ENCODE results near the gene POLR1A. TPM values are rescaled to one million over a fixed set of nuclear protein-coding genes. Genes with fewer than 3 reads are reported as not detected.

POLR1A gene
- total RNA-seq, 2 donors from 2014 or later, result 17.7 to 19.2 TPM

DNA sequence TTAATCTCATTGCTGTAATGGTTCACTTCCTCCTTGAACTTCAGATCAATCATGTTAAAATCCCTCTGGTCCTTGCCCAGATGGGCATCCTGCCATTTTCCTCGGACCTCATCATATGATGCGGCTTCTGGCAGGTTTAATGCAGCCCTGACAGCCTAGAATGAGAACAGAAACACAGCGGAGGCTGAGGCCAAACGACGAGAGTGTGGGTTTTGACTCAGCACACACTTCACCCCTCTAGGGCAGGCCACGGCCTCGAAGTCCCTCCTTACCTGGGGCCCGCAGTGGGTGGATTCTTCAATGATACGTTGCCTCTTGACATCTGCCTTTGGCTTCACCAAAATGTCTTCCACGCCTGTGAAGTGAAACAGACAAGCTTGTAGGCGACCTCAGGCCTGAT lies 56.8 kb downstream of the POLR1A start:
- H3K4me3 Mint-ChIP-seq, result no peak overlapping the region
- H3K27ac Mint-ChIP-seq, result no peak overlapping the region
- peaks cover 4% of the 10 kb centered on the region for H3K36me3 Mint-ChIP-seq (ENCODE audit: low read depth)
- DNase-seq (no peak), ATAC-seq (no peak)
- no peaks in the 10 kb centered on the region for H3K9me3 ChIP-seq (ENCODE audit: control insufficient read depth, low read length, poor library complexity, severe bottlenecking)
- no peaks in the 10 kb centered on the region for H3K27me3 Mint-ChIP-seq
- H3K4me1 Mint-ChIP-seq, result no peaks in the 10 kb centered on the region

DNA sequence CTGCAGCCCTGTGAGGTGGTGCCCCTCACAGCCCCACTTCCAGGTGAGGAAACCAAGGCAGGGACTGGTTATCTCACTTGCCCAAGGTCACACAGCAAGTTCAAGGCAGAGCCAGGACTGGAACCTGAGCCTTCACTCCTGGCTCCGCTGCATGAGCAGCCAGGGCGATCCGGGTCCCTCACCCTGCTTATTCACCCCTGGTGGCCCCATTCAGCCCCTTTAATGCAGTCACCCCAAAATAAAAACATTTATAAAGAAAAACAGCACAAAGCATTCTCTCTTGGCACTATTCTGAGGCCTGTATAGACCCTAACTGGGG lies 57.3 kb downstream of the POLR1A start:
- Mint-ChIP-seq H3K4me1 (no peaks in the 10 kb centered on the region), H3K27me3 (no peaks in the 10 kb centered on the region), H3K27ac (no peak overlapping the region), H3K4me3 (no peak overlapping the region), H3K36me3 (ENCODE audit: low read depth) (peaks cover 4% of the 10 kb centered on the region)
- no peaks in the 10 kb centered on the region for H3K9me3 ChIP-seq (ENCODE audit: control insufficient read depth, low read length, poor library complexity, severe bottlenecking)
- ATAC-seq (no peak), DNase-seq (no peak)

DNA sequence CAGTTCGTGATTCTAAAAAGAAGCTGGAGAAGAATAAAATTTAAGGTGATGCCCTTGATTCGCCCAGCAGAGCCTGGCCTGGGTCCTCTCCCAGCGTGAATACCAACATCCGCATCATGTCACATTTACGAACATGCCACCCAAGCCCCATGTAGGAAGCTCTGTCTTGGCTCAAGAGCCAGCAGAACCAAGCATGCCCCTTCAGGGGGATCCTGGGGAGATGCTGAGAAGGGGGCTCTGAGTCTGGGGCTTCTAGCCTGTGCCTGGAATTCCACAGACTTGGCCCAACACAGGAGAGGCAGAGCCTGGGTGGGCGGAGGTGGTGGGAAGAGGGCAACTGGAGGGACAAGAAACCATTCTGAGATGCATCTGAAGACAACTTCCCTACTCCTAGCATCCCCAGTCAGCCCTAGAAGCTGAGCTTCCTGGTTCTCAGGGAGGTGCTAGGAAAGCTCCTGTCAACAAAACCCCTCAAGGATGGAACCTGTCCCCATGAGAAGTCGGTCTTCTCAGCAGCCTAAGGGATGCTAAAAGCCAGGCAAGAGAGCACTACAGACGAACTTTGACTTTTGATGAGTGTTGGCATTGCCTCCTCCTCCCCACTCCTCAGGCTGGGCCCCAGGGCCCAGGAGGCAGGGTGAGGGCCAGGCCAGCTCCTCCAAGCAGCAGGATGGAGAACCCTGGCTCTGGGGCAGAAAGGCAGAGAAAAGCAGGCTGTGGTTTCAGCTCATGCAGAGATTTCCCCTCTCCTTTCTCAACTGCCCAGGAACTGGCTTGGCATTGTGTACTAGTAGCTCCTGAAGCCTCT lies 57.9 kb downstream of the POLR1A start:
- Mint-ChIP-seq H3K4me3 (no peak overlapping the region), H3K27ac (no peak overlapping the region), H3K36me3 (ENCODE audit: low read depth) (peaks cover 8% of the 10 kb centered on the region), H3K27me3 (no peaks in the 10 kb centered on the region), H3K4me1 (no peaks in the 10 kb centered on the region)
- no peak for ATAC-seq
- no peak for DNase-seq
- no peaks in the 10 kb centered on the region for H3K9me3 ChIP-seq (ENCODE audit: control insufficient read depth, low read length, poor library complexity, severe bottlenecking)

DNA sequence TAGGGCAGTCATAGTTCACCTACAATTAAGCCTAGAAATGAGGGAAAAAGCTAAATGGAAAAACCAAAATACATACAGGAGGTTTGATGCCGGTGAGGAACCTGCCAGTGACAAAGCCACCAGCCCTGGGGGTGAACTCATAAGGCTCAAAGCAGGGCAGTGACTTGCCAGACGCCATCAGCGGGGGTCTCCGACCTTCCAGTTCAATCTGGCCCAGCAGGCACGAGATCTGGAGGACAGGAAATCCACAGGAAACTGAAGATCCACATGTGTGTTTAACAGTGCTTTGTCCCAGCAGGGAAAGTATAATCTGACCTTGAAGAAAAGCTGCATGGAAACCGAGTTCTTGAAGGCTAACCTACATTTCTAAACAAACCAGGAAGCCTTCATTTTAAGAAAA lies 60.1 kb downstream of the POLR1A start:
- Mint-ChIP-seq H3K36me3 (ENCODE audit: low read depth) (peaks cover 10% of the 10 kb centered on the region), H3K4me3 (no peak overlapping the region), H3K27ac (peak overlapping the region; percentile 79), H3K4me1 (peaks cover 13% of the 10 kb centered on the region), H3K27me3 (no peaks in the 10 kb centered on the region)
- ATAC-seq, result no peak
- no peaks in the 10 kb centered on the region for H3K9me3 ChIP-seq (ENCODE audit: control insufficient read depth, low read length, poor library complexity, severe bottlenecking)
- DNase-seq, result no peak

DNA sequence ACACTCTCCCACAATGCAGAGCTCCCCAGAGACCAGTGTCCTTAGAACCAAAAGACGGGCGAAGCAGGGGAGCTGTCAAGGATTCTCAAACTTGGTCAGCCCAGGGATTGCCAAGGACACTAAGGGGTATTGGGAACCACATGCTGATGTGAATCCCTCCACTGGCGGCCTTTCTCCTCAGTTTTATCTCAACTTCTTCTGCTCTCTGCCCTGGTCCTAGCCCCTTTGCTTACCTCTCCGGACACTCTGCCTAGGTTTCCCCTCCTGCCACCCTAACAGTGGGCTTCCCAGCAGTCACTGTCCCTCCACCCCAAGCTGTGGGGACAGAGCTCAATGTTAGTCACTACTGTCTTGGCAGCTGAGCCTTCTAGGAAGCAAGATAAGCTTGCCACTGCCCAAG lies 61.1 kb downstream of the POLR1A start:
- no peaks in the 10 kb centered on the region for H3K27me3 Mint-ChIP-seq
- DNase-seq, result no peak
- ATAC-seq, result no peak
- peaks cover 18% of the 10 kb centered on the region for H3K4me1 Mint-ChIP-seq
- H3K27ac Mint-ChIP-seq, result peak overlapping the region; percentile 79
- peaks cover 10% of the 10 kb centered on the region for H3K36me3 Mint-ChIP-seq (ENCODE audit: low read depth)
- no peaks in the 10 kb centered on the region for H3K9me3 ChIP-seq (ENCODE audit: control insufficient read depth, low read length, poor library complexity, severe bottlenecking)
- no peak overlapping the region for H3K4me3 Mint-ChIP-seq

DNA sequence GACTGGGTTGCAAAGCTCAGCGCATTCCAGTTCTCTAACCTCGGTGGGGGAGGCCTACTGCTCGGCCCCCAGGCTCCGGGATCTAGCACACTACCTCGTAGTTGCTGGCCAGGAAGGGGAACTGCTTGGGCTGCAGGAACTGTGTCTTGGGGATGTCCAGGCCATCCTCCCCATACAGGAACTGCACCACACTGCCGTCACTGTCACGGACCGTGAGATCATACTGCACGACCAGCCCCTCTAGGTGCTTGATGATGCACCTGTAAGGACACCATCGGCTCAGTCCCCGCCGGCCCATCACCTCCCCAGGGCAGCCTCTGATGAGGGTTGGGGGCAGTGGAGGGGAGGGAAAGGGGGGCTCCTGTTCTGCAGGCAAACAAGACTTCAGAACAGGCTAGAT lies 61.6 kb downstream of the POLR1A start:
- DNase-seq (no peak), ATAC-seq (no peak)
- Mint-ChIP-seq H3K4me1 (peaks cover 24% of the 10 kb centered on the region), H3K4me3 (no peak overlapping the region), H3K27ac (no peak overlapping the region), H3K27me3 (no peaks in the 10 kb centered on the region), H3K36me3 (ENCODE audit: low read depth) (peaks cover 7% of the 10 kb centered on the region)
- H3K9me3 ChIP-seq (ENCODE audit: control insufficient read depth, low read length, poor library complexity, severe bottlenecking), result no peaks in the 10 kb centered on the region

DNA sequence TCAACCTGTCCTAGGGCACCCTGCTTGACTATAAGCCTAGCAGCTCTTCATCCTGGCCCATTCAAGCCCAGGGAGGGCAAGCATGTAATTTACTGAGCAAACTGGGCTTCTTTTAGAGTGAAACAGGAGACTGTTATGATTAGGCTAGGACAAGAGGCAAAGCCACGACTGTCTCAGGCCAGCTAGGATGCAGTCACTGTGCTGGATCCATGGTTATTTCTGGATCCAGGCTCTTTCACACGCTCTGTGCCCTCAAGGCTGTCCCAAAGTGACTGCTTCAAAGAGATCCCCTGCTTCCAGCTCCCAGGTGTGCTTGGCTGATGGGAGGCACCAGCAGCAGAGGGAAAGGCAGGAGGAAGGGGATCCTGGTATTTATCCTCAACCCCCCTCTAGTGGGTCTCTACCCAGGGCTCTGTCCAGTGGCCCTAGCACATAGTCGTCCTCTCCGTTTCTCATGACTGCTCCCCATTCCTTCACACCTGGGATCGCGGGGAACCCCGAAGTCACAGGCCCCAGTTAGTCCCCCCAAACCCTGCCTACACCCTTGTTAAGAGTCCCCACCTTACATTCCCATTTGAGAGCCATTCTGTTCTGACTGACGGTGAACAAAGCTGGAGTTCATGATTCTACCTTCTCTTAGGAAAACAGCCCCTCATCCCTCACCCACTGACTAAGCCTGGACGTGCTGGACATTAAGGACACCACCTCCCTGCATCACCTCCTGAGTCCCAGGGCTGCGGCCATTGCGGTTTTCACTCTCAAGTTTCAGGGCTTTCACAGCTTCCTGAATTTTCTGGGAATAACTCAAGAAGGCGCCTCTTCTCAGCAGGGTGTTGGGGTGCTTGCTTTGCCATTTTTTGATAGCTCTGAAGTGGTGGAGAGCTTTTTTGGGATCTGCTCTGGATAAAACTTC lies 63.2 kb downstream of the POLR1A start:
- Mint-ChIP-seq H3K4me3 (no peak overlapping the region), H3K27ac (peak overlapping the region; percentile 98), H3K27me3 (no peaks in the 10 kb centered on the region), H3K4me1 (peaks cover 37% of the 10 kb centered on the region), H3K36me3 (ENCODE audit: low read depth) (peaks cover 7% of the 10 kb centered on the region)
- H3K9me3 ChIP-seq (ENCODE audit: control insufficient read depth, low read length, poor library complexity, severe bottlenecking), result no peaks in the 10 kb centered on the region
- ATAC-seq (no peak), DNase-seq (no peak)

DNA sequence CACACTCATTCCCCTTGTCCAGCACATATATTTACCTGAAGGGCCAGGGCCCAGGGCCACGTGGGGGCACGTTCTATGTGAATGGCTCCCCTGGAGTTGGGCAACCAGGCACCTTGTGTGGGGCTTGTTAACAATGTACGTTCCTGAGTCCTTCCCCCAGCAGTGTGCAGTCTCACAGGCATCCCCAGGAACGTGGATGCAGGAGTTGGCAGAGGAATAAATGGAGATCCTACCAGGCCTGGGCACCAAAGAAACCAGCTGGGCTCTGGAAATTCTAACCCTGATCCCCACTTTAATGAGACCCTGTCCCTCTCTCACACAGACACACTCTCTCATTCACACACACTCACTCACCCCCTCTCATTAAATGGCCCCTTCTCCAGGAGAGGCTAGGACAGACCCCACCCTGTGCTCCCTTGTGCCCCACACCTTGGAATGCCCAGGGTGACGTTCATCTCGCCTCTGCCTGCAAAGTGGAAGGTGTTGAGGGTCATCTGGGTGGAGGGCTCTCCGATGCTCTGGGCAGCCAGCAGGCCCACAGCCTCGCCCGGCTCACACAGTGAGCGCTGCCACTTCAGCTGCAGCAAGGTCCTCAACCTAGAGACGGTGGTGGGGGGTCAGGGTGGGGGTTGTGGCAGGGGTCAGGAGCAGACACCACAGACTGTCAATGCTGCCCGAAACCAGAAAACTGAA lies 65.6 kb downstream of the POLR1A start:
- Mint-ChIP-seq H3K4me3 (no peak overlapping the region), H3K36me3 (ENCODE audit: low read depth) (peaks cover 6% of the 10 kb centered on the region)

DNA sequence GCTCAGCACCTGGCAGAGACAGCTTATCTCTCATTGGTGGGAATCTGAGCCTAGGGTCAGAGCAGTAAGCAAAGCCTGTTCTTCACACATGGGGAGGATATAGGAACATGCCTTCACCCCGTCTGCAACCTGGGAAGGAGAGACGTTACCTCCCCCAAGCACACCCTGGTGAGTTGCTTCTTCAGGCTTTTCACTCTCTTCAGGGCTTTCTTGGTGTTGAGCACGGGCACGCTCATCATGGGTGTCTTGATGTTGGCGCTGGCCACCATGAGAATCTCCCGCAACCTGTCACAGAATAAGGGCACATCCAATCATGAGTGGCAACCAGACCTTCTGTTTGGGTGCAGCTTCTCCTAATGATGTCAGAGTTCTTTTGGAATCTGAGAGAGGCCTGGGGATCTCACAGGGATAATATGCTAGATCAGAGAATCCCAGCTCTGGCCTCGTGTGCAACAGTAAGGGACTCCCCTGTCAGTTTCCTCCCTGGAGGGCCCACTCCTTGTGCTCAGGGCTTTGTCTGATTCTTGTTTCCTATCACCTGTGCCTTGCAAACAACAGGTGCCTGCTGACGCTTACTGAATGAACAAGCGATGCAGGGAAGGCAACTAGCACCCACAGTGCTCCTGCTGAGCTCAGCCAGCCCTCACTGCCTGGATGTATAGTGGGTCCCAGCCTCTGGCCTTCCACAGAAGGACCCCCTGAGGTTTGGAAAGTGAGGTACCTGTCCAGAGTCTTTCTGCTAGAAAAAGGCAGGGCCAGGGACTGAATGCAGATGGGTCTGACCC lies 66.3 kb downstream of the POLR1A start:
- H3K27me3 Mint-ChIP-seq, result no peaks in the 10 kb centered on the region
- no peak for DNase-seq
- peaks cover 6% of the 10 kb centered on the region for H3K36me3 Mint-ChIP-seq (ENCODE audit: low read depth)
- no peaks in the 10 kb centered on the region for H3K9me3 ChIP-seq (ENCODE audit: control insufficient read depth, low read length, poor library complexity, severe bottlenecking)
- no peak for ATAC-seq
- no peak overlapping the region for H3K4me3 Mint-ChIP-seq
- H3K27ac Mint-ChIP-seq, result peak overlapping the region; percentile 98
- peaks cover 59% of the 10 kb centered on the region for H3K4me1 Mint-ChIP-seq

More for the DNA sequence above, 65.6 kb downstream of the POLR1A start:
- Mint-ChIP-seq H3K27ac (peak overlapping the region; percentile 98), H3K4me1 (peaks cover 57% of the 10 kb centered on the region), H3K27me3 (no peaks in the 10 kb centered on the region)
- DNase-seq (no peak), ATAC-seq (no peak)
- H3K9me3 ChIP-seq (ENCODE audit: control insufficient read depth, low read length, poor library complexity, severe bottlenecking), result no peaks in the 10 kb centered on the region

DNA sequence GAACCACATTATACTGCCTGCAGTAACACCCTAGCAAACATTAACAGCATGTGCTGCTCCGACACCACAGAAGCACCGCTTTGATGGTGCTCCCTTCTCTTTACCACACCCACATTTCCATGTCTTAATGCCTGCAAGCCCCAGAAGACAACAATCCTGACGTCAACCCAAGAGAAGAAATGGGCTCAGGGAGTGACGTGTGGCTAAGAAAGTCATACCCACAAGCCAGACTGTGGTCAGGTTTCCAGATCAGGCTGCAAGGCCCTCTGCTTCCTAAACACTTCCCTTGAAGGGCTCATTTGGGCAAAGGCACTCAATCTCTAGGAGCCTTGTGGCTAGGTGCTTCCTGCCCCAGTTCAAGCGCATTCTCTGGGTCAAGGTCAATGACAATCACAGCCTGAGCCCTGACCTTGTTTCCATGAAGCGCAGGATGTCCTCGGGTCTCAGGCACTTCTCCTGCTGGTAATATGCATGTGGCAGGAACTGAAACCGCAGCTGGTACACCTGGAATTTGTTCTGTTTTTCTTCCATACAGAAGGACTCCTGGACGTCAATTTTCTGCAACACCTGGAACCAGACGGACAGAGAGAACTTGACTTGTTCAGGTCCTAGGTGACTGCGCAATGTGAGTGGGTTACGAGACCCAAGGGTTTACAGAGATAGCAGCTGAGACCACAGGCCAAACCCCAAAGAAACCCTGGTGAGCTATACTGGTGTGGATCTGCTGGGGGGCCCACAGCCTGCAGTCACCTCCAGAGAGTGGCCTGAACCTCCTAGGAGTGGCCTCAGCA lies 67.2 kb downstream of the POLR1A start:
- peak; percentile 36 to 67 (median 55) for DNase-seq
- ATAC-seq, result peak; percentile 72
- Mint-ChIP-seq H3K27ac (peak overlapping the region; percentile 98), H3K4me3 (peak overlapping the region; percentile 84), H3K27me3 (no peaks in the 10 kb centered on the region), H3K4me1 (peaks cover 64% of the 10 kb centered on the region), H3K36me3 (ENCODE audit: low read depth) (peaks cover 6% of the 10 kb centered on the region)
- no peaks in the 10 kb centered on the region for H3K9me3 ChIP-seq (ENCODE audit: control insufficient read depth, low read length, poor library complexity, severe bottlenecking)

DNA sequence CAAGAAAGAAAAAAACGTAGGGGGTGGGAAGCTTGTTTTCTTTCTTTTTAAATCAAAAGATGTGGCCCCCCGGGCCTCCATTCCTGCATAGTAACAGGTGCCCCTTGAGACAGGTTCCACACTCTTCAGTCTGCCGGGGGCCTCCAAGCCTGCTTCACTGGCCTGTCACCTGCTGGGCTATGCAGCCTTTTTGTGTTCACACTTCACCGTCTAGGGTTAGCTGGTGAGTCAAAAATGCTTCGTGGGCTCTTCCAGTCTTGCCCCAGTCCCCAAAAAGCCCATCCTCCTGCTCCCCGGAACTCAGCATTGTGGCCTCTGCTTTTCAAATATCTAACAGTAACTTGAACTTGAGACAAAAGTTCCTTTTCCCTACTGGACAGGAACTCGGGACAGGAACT lies 67.9 kb downstream of the POLR1A start:
- DNase-seq, result no peak
- Mint-ChIP-seq H3K27ac (peak overlapping the region; percentile 98), H3K4me1 (peaks cover 66% of the 10 kb centered on the region), H3K36me3 (ENCODE audit: low read depth) (peaks cover 2% of the 10 kb centered on the region), H3K4me3 (peak overlapping the region; percentile 84), H3K27me3 (no peaks in the 10 kb centered on the region)
- H3K9me3 ChIP-seq (ENCODE audit: control insufficient read depth, low read length, poor library complexity, severe bottlenecking), result no peaks in the 10 kb centered on the region
- ATAC-seq, result no peak

DNA sequence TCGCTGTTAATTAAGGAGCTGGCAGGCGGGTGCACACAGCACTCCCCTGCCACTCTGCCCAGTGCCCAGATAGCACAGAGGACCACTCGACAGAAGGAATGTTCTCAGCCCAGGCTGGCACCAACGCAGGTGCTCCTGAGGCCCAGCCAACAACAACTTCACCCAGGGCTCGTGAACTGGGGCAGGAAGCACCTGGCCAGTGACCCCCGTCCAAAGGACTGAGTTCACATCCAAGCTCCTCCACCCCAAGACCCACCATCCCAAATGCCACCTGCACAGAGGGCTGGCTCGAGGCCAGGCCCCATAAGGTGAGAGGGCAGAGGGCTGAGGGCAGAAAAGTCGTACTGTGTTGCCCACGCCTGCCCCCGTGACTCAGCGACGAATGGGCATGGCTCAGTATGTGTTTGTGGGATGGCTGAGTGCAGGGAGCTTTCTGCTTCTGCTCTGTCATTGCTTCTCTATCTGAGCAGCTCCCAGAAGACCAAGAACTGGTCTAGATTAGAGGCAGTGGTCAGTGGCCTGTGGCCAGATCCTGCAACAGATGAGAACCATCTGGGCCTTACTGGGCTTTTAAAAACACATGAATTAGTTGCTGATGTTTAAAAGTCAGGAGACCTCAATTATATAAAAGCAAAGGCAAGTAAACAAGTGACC lies 68.4 kb downstream of the POLR1A start:
- Mint-ChIP-seq H3K36me3 (ENCODE audit: low read depth) (peaks cover 3% of the 10 kb centered on the region), H3K4me1 (peaks cover 63% of the 10 kb centered on the region), H3K27ac (peak overlapping the region; percentile 98), H3K27me3 (no peaks in the 10 kb centered on the region), H3K4me3 (peak overlapping the region; percentile 84)
- no peak for DNase-seq
- ATAC-seq, result no peak
- H3K9me3 ChIP-seq (ENCODE audit: control insufficient read depth, low read length, poor library complexity, severe bottlenecking), result no peaks in the 10 kb centered on the region

Measured in T-helper 17 cell (primary cell).